GM12878 (cell line): Measurements from ENCODE around the gene RAB12. TPM values are rescaled to one million over a fixed set of nuclear protein-coding genes. Genes with fewer than 3 reads are reported as not detected.

Source experiments
- ATAC-seq: fragments of 200-7000 bp; cut with Tn5 transposase; 3 replicates; pipeline ENCODE4 v1.9.1; 2020; ENCODE audit warnings: mild to moderate bottlenecking, moderate library complexity
- BruUV-seq: library from RNA; stranded (reverse); fragments of 400-500 nt; replicated peaks from 2 replicates; lab custom pipeline; 2021; lab: Mats Ljungman, UMichigan
- CTCF ChIA-PET: fragments of 300-600 bp; sonication (Branson Sonifier 250); formaldehyde crosslinking; extraction: SDS; loops from one replicate; lab custom pipeline; 2021; ENCODE audit warnings: inconsistent platforms; lab: Yijun Ruan, JAX
- POLR2A ChIA-PET: fragments of 350-600 bp; formaldehyde crosslinking; extraction: SDS; loops from one replicate; lab custom pipeline; 2021; ENCODE audit warnings: inconsistent platforms; lab: Charles Lee
- RAD21 ChIA-PET: fragments of 300-600 bp; sonication (Branson Sonifier 250); formaldehyde crosslinking; loops from one replicate; lab custom pipeline; 2023; ENCODE audit warnings: antibody characterized with exemption; ENCODE audit not compliant: unreplicated experiment; lab: Charles Lee
- SMC1A ChIA-PET: fragments of 300-600 bp; sonication (Branson Sonifier 250); formaldehyde crosslinking; loops from one replicate; lab custom pipeline; 2023; ENCODE audit not compliant: unreplicated experiment, uncharacterized antibody; lab: Charles Lee
- DNase-seq: peaks from one replicate; pipeline ENCODE4 v3.0.0-alpha.2; 2011; ENCODE audit warnings: low read depth, low spot score
- FAIRE-seq: peaks from 3 replicates; lab custom pipeline; 2011; peaks lifted over from hg19 to GRCh38; lab: Jason Lieb, UNC
- H2AFZ ChIP-seq: 2 replicates; pipeline ENCODE4 v1.6.0; 2011; ENCODE audit warnings: low read depth, low read length, control low read depth; ENCODE audit not compliant: control insufficient read depth
- H3K27ac ChIP-seq: 2 replicates; pipeline ENCODE4 v1.5.1; 2011; ENCODE audit warnings: control low read depth; ENCODE audit not compliant: control insufficient read depth, insufficient read depth
- H3K27me3 ChIP-seq, 2 experiments: replicated peaks in 1 of 2; 2 replicates each; pipeline versions ENCODE4 v1.6.0 to v1.6.1; 2011; ENCODE audit warnings: low read length in 1 of 2; ENCODE audit not compliant: control insufficient read depth in 2 of 2, insufficient read depth in 2 of 2
- H3K36me3 ChIP-seq, 2 experiments: 2 replicates each; pipeline ENCODE4 v1.5.1; 2011; ENCODE audit warnings: low read length in 1 of 2; ENCODE audit not compliant: control insufficient read depth in 2 of 2, insufficient read depth in 2 of 2
- H3K4me1 ChIP-seq: 2 replicates; pipeline ENCODE4 v1.6.1; 2011; ENCODE audit warnings: mild to moderate bottlenecking, low read length, moderate library complexity, mixed read lengths; ENCODE audit not compliant: control insufficient read depth, insufficient read depth
- H3K4me2 ChIP-seq: 2 replicates; pipeline ENCODE4 v1.6.0; 2011; ENCODE audit warnings: control low read depth; ENCODE audit not compliant: control insufficient read depth, insufficient read depth
- H3K4me3 ChIP-seq: fragments of 200-600 bp; sonication (generic); 2 replicates; pipeline ENCODE4 v1.5.1; 2016
- H3K79me2 ChIP-seq: 2 replicates; pipeline ENCODE4 v1.6.0; 2011; ENCODE audit warnings: low read length; ENCODE audit not compliant: control insufficient read depth, insufficient read depth
- H3K9ac ChIP-seq: 2 replicates; pipeline ENCODE4 v1.8.0; 2011; ENCODE audit warnings: low read length, control low read depth, mixed read lengths; ENCODE audit not compliant: control insufficient read depth, insufficient read depth
- H3K9me3 ChIP-seq: replicated peaks from 3 replicates; pipeline ENCODE4 v1.5.1; 2011; ENCODE audit warnings: mild to moderate bottlenecking, low read length; ENCODE audit not compliant: control insufficient read depth, insufficient read depth
- H4K20me1 ChIP-seq: 2 replicates; pipeline ENCODE4 v1.6.0; 2011; ENCODE audit not compliant: control insufficient read depth, insufficient read depth
- BACH1 ChIP-seq: fragments of 450-650 bp; IDR thresholded peaks from 2 replicates; pipeline ENCODE4 v1.6.1; 2017; ENCODE audit warnings: mild to moderate bottlenecking, borderline replicate concordance
- CHD4 ChIP-seq: fragments of 200-600 bp; sonication (generic); IDR thresholded peaks from 2 replicates; pipeline ENCODE4 v1.6.1; 2016; ENCODE audit warnings: mild to moderate bottlenecking
- CTCF ChIP-seq, 3 experiments: IDR thresholded peaks in 2 of 3; conservative IDR thresholded peaks in 1 of 3; 2 replicates each; pipeline ENCODE4 v1.5.1; 2011; ENCODE audit warnings: low read depth in 3 of 3, low read length in 3 of 3, mild to moderate bottlenecking in 3 of 3, control low read depth in 2 of 3, moderate library complexity in 2 of 3, inconsistent platforms in 1 of 3, mixed read lengths in 1 of 3; ENCODE audit not compliant: control insufficient read depth in 2 of 3, insufficient read depth in 1 of 3; ENCODE audit errors: extremely low read depth in 1 of 3
- DPF2 ChIP-seq: fragments of 450-650 bp; IDR thresholded peaks from 2 replicates; pipeline ENCODE4 v1.6.1; 2017; ENCODE audit warnings: mild to moderate bottlenecking
- SMARCA5 ChIP-seq: fragments of 450-650 bp; IDR thresholded peaks from 2 replicates; pipeline ENCODE4 v1.6.1; 2017; ENCODE audit warnings: mild to moderate bottlenecking
- SUZ12 ChIP-seq: fragments of 200-600 bp; sonication (generic); IDR thresholded peaks from one replicate; pipeline ENCODE4 v1.6.1; 2018; ENCODE audit warnings: antibody characterized with exemption, mild to moderate bottlenecking; ENCODE audit not compliant: unreplicated experiment
- USF1 ChIP-seq: IDR thresholded peaks from 2 replicates; pipeline ENCODE4 v1.6.1; 2011; ENCODE audit warnings: borderline replicate concordance, low read depth, mild to moderate bottlenecking, moderate library complexity, mixed read lengths, low read length; ENCODE audit not compliant: insufficient read depth; ENCODE audit errors: extremely low read length
- WGBS: methylation state at CpG from one replicate; pipeline ENCODE4 v1.1.6; 2016; ENCODE audit warnings: low lambda C conversion rate; ENCODE audit not compliant: insufficient replicate concordance, insufficient coverage; ENCODE audit errors: missing lambda C conversion rate; 5-methylcytosine and 5-hydroxymethylcytosine counted together
- in situ Hi-C: fragments of 300-500 bp; cut with MboI; formaldehyde crosslinking; loops from 9 replicates; pipeline ENCODE4 v1.14.3; 2018; ENCODE audit warnings: mixed read lengths
- intact Hi-C: fragments of 100-400 bp; cut with micrococcal nuclease; formaldehyde crosslinking; loops from one replicate; pipeline ENCODE4 v1.14.2; 2022; ENCODE audit not compliant: unreplicated experiment
- polyA plus RNA-seq, 11 experiments: library from polyadenylated mRNA; depleted of rRNA in 4 of 11; unstranded in 6 of 11; stranded (reverse) in 5 of 11; fragments of >200 nt; fragmentation: Nextera tagmentation in 4 of 11; fragmentation: Illumina TruSeq in 1 of 11; extraction: Ambion mirVana in 4 of 11; extraction: Trizol in 1 of 11; gene quantifications; 1 replicate in 1 of 11; 2 replicates in 10 of 11; pipeline versions ENCODE4 v1.2.1 to v1.2.3, GENCODE V29; 2011 to 2016; ENCODE audit warnings: inconsistent platforms in 2 of 11, missing spikeins in 2 of 11, low read depth in 1 of 11
- total RNA-seq, 4 experiments: library from RNA; depleted of rRNA in 3 of 4; stranded (reverse); fragments of >200 nt in 3 of 4; fragmentation: Illumina TruSeq in 1 of 4; extraction: Trizol in 1 of 4; gene quantifications; 2 replicates each; pipeline versions ENCODE4 v1.2.1 to v1.2.3, GENCODE V29; 2013 to 2021
- TF ChIP-seq, protein P1 (sequence below): fragments of 450-650 bp; IDR thresholded peaks from 2 replicates; pipeline ENCODE4 v1.6.1; 2017; ENCODE audit warnings: low read depth, mild to moderate bottlenecking, moderate library complexity

The RAB12 gene
- total and polyA plus RNA-seq, 10 of the 15 experiments (the other 5 are each of a cell fraction or from before 2014, with no cell fraction given), result 0.71 to 29.8 (median 14.0) TPM

DNA sequence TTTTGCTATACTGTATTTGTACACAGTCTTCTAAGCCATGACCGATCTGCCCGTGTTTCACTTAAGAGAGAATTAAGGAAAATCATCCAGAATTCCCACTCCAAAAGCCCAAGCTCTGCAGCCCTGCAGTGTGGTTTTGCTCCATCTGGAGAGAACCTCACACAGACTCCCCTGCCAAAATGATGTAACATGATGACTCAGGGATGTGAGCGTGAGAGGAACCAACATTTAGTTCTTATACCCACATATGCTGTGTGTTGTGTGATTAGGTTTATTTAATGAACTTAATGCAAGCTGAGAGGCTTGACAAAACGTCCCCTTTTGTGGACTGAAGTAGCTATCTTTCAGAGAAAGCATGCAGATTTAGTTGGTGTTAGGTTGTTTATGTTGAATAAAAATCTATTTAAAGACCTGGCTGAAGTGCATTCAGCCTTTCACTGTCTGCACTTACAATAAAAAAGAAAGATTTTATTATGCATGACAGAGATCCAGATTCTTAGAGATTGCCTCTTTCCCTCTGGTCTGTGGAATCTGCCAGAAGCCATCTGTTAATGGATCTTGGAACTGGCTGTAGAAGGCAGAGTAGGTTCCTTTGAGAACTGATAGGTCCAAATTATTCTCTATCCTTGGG lies 6.3 kb downstream of the RAB12 start (continued):
- TF ChIP-seq, protein P1, sequence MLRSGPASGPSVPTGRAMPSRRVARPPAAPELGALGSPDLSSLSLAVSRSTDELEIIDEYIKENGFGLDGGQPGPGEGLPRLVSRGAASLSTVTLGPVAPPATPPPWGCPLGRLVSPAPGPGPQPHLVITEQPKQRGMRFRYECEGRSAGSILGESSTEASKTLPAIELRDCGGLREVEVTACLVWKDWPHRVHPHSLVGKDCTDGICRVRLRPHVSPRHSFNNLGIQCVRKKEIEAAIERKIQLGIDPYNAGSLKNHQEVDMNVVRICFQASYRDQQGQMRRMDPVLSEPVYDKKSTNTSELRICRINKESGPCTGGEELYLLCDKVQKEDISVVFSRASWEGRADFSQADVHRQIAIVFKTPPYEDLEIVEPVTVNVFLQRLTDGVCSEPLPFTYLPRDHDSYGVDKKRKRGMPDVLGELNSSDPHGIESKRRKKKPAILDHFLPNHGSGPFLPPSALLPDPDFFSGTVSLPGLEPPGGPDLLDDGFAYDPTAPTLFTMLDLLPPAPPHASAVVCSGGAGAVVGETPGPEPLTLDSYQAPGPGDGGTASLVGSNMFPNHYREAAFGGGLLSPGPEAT, result no peak
- no peak for TF ChIP-seq CHD4

- no TSS peak for BruUV-seq
- ChIA-PET POLR2A (interaction anchor here (1.7 kb wide), 1 partner anchor 12 kb away, joined by 3 read pairs; no protein-coding TSS in a partner anchor), SMC1A (interaction anchor here (0.6 to 1.9 kb wide), 3 partner anchors 14 to 81 kb away, joined by 3 to 5 read pairs (median 4); no protein-coding TSS in a partner anchor), CTCF (interaction anchor here (1.0 kb wide), 1 partner anchor 38 kb away, joined by 3 read pairs; no protein-coding TSS in a partner anchor), RAD21 (no interaction called here)
- DNase-seq, result no peak
- H3K79me2 ChIP-seq, result peaks cover 90% of the 10 kb centered on the region
- peaks cover 2 to 5% of the 10 kb centered on the region in 2 experiments; a peak in 3 of 4 replicates for H3K36me3 ChIP-seq
- H4K20me1 ChIP-seq, result peaks cover 10% of the 10 kb centered on the region
- H3K9ac ChIP-seq, result no peak overlapping the region
- TF ChIP-seq USF1 (no peak), BACH1 (no peak), SMARCA5 (no peak), CTCF (IDR thresholded peaks at IDR 0.05 in 2 of 3, conservative IDR thresholded peaks at IDR 0.05 in 1 of 3; ENCODE audit: control insufficient read depth in 2 of 3, extremely low read depth in 1 of 3, insufficient read depth in 1 of 3, low read depth in 3 of 3, low read length in 3 of 3) (no peak), DPF2 (no peak), SUZ12 (no peak)
- H3K27ac ChIP-seq, result no peak overlapping the region
- FAIRE-seq, result no peak
- peaks cover 2% of the 10 kb centered on the region; the same call in 1 of the 3 replicates for H3K9me3 ChIP-seq
- in situ Hi-C loops, result loop anchor here (25.0 kb wide), 1 partner anchor 1296 kb away; the partner anchor contains the start of gene VAPA
- no peak overlapping the region for H3K4me2 ChIP-seq
- no peak for ATAC-seq
- H2AFZ ChIP-seq, result no peak overlapping the region
- 77% methylated on average over 4 of the region's 4 CpGs for WGBS
- no peaks in the 10 kb centered on the region for H3K27me3 ChIP-seq
- peaks cover 6% of the 10 kb centered on the region for H3K4me1 ChIP-seq
- intact Hi-C loops, result no loop called here
- no peak overlapping the region for H3K4me3 ChIP-seq
Measured at GRCh38 chr18:8616028-8616401, 6.8 kb downstream of the RAB12 start.
